ENCODE data around the gene ASB4. TPM values are rescaled to one million over a fixed set of nuclear protein-coding genes. Genes with fewer than 3 reads are reported as not detected.
A peak's percentile ranks its signal among the peaks of the same experiment; 100 is the strongest.

ASB4 gene
- total and polyA plus RNA-seq, 12 donors, result 18.3 to 323 (median 88.2) TPM

DNA sequence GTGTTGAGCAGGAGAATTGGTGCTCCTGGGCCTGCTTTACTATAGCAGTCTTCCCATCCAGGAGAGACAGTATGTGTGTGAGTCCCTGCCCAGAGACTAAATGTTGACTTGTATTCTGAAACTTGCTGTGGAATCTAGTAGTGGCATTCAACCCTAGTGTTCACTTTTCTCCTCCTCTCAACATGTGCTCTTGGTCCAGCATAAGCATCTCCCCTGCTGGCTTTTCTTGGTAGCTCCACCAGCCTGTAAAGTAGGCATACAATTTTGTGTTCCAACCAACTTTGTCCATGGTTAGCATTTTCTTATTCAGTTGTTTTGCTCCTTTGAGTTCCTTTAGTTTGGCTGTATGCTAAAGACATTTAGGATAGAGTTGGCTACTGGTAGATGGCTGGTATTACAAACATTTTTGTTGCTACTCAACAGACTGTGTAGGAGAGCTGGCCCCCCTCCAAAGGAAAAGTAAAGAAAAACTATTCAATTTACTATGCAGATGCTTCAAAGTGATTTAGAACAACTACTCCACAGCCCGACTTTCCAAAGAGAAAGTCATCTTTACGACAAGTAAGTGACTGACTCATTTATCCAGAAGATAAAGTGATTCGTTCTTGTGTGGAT is 46.0 kb downstream of the ASB4 start:
- TF ChIP-seq CTCF (IDR thresholded peaks at IDR 0.05) (peak in 2 of 6 experiments; percentile 2 to 16), POLR2A (IDR thresholded peaks at IDR 0.05) (no peak)
- Histone ChIP-seq H3K36me3 (replicated peaks in 1 of 2) (no peaks in the 10 kb centered on the region), H3K27me3 (no peaks in the 10 kb centered on the region), H3K4me1 (replicated peaks in 1 of 2) (peaks cover 14 to 44% of the 10 kb centered on the region in 2 donors), H3K4me3 (no peak overlapping the region), H3K9me3 (replicated peaks in 1 of 3) (no peaks in the 10 kb centered on the region), H3K27ac (peak overlapping the region in 4 of 5 donors; percentile 6 to 64 (median 56))
- 33 to 44% (median 37%) methylated on average over 3 of the region's 3 CpGs for WGBS, 4 donors
- intact Hi-C loops (cut with DNase I), result no loop called here
- no peak for DNase-seq

DNA sequence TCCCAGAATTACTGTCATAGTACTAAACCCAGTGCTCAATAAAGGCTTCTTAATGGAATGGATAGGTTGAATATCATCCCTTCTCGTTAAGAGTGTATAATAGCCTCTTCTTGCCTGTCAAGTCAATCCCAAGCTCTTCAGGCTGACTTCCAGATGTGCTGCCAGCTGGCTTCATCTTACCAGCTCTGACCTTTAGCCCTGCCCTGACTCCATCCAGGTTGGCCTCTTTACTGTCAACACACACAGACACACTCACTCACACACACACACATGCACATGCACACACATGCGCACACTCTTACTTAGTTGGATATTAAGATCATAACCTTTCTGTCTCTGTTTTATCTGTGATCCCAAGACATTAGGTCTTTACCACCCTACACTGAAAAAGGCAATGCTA is 49.1 kb downstream of the ASB4 start:
- no peak for TF ChIP-seq CTCF (IDR thresholded peaks at IDR 0.05)
- 67 to 80% (median 77%) methylated on average over 2 of the region's 2 CpGs for WGBS, 4 donors
- Histone ChIP-seq H3K4me1 (replicated peaks in 1 of 2) (peaks cover 23 to 27% of the 10 kb centered on the region in 2 donors), H3K36me3 (replicated peaks in 1 of 2) (no peaks in the 10 kb centered on the region), H3K27ac (peak overlapping the region in 1 of 5 donors; percentile 42), H3K9me3 (replicated peaks in 1 of 3) (no peaks in the 10 kb centered on the region), H3K4me3 (no peak overlapping the region), H3K27me3 (no peaks in the 10 kb centered on the region)
- intact Hi-C loops (cut with DNase I), result no loop called here
- DNase-seq, result no peak

DNA sequence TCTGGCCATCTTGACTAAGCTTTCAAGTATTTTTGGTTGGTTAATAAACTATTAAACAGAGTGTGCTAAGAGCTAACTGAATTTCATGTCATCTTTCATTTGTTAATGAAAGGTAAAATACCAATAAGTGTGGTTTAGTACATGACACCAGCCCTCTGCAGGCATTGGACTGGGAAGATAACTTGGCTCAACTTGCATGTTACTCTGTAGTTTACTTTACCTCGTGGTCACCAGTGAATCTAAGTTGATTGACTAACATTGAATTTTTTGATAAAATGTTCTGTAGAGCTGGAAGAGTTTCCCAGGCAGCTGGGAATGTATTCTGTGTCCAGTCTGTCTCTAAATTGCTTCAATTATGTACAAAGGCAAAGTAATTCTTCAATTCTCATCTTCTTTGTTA is 49.9 kb downstream of the ASB4 start:
- Histone ChIP-seq H3K4me1 (replicated peaks in 1 of 2) (peaks cover 19 to 23% of the 10 kb centered on the region in 2 donors), H3K4me3 (no peak overlapping the region), H3K27me3 (no peaks in the 10 kb centered on the region), H3K9me3 (replicated peaks in 1 of 3) (no peaks in the 10 kb centered on the region), H3K36me3 (replicated peaks in 1 of 2) (no peaks in the 10 kb centered on the region), H3K27ac (peak overlapping the region in 1 of 5 donors; percentile 1)
- TF ChIP-seq POLR2A (IDR thresholded peaks at IDR 0.05) (no peak), CTCF (IDR thresholded peaks at IDR 0.05) (no peak)
- intact Hi-C loops (cut with DNase I), result no loop called here
- no peak for DNase-seq
- WGBS, 4 donors, result 28 to 51% (median 34%) methylated on average over 1 of the region's 1 CpG

DNA sequence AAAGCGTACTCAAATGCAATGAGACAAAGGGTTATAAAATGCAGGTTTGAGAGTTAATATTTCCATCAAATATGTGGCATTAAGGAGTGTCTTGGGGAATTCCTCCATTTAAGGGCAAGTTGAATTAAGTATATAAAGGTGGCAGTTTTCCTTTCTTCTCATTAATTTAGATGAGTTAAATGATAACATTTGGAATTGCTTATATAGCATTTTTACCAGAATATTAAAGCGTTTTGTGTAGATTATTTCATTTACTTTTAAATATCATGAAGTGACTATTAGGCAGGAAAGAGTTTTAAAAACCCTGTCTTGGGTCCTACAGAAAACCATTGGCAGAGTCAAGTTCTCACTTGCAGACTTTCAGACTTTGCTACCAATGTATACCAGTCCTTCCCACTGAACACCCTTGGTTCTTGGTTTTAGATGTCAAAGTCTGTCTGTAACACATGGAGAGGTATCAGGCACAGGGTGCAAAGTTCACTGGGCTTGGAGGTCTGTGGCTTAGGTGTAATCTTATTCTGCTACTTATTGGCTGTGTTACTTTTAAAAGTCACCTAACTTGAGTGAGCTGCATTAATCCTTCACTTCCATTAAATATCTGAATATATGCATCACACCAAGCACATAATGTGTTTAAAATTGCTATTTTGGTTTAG is 51.0 kb downstream of the ASB4 start:
- DNase-seq, result no peak
- TF ChIP-seq POLR2A (IDR thresholded peaks at IDR 0.05), result no peak
- no peak for TF ChIP-seq CTCF (IDR thresholded peaks at IDR 0.05)
- Histone ChIP-seq H3K4me1 (replicated peaks in 1 of 2) (peaks cover 9 to 19% of the 10 kb centered on the region in 2 donors), H3K9me3 (replicated peaks in 1 of 3) (no peaks in the 10 kb centered on the region), H3K36me3 (replicated peaks in 1 of 2) (no peaks in the 10 kb centered on the region), H3K4me3 (no peak overlapping the region), H3K27ac (peak overlapping the region in 2 of 5 donors; percentile 7 to 24), H3K27me3 (no peaks in the 10 kb centered on the region)
- intact Hi-C loops (cut with DNase I), result no loop called here
- 92 to 95% (median 93%) methylated on average over 2 of the region's 2 CpGs for WGBS, 4 donors

Data from adrenal gland (tissue), 12 donors.